Mesothelial cell of epicardium (in vitro differentiated cells): ENCODE results near the gene MAGEA8. TPM values are rescaled to one million over a fixed set of nuclear protein-coding genes. Genes with fewer than 3 reads are reported as not detected.
"Not testable (repeated sequence)": the region's sequence is repeated elsewhere in the genome, so short reads cannot be mapped to it uniquely, and the experiment has no call there.

ENCODE experiments used
- DNase-seq, 2 experiments: peaks; one replicate each; pipeline ENCODE4 v3.0.0; 2021; ENCODE audit warnings: low spot score in 2 of 2; ENCODE audit not compliant: unreplicated experiment in 2 of 2
- H3K27ac Mint-ChIP-seq: 2 replicates; pipeline ENCODE4 v1.8.0; 2021; ENCODE audit warnings: mixed read lengths
- H3K27me3 Mint-ChIP-seq: 2 replicates; pipeline ENCODE4 v1.8.0; 2021; ENCODE audit warnings: low read depth, mixed read lengths
- H3K36me3 Mint-ChIP-seq: 2 replicates; pipeline ENCODE4 v1.8.0; 2021; ENCODE audit warnings: mixed read lengths
- H3K4me1 Mint-ChIP-seq: 2 replicates; pipeline ENCODE4 v1.8.0; 2021; ENCODE audit warnings: mixed read lengths
- H3K4me3 Mint-ChIP-seq: 2 replicates; pipeline ENCODE4 v1.8.0; 2021; ENCODE audit warnings: mild to moderate bottlenecking, moderate library complexity, mixed read lengths
- H3K9me3 Mint-ChIP-seq: 2 replicates; pipeline ENCODE4 v1.8.0; 2021; ENCODE audit warnings: mixed read lengths
- total RNA-seq: library from RNA; stranded (reverse); gene quantifications from 3 replicates; pipeline ENCODE4 v1.2.1, GENCODE V29; 2021
- TF ChIP-seq, protein P1 (sequence below): fragments of 200-600 bp; sonication (generic); IDR thresholded peaks from one replicate; pipeline ENCODE4 v1.5.0; 2021; ENCODE audit warnings: antibody characterized with exemption; ENCODE audit not compliant: unreplicated experiment

MAGEA8 gene, protein sequence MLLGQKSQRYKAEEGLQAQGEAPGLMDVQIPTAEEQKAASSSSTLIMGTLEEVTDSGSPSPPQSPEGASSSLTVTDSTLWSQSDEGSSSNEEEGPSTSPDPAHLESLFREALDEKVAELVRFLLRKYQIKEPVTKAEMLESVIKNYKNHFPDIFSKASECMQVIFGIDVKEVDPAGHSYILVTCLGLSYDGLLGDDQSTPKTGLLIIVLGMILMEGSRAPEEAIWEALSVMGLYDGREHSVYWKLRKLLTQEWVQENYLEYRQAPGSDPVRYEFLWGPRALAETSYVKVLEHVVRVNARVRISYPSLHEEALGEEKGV
- not detected in 3 replicates for total RNA-seq

DNA sequence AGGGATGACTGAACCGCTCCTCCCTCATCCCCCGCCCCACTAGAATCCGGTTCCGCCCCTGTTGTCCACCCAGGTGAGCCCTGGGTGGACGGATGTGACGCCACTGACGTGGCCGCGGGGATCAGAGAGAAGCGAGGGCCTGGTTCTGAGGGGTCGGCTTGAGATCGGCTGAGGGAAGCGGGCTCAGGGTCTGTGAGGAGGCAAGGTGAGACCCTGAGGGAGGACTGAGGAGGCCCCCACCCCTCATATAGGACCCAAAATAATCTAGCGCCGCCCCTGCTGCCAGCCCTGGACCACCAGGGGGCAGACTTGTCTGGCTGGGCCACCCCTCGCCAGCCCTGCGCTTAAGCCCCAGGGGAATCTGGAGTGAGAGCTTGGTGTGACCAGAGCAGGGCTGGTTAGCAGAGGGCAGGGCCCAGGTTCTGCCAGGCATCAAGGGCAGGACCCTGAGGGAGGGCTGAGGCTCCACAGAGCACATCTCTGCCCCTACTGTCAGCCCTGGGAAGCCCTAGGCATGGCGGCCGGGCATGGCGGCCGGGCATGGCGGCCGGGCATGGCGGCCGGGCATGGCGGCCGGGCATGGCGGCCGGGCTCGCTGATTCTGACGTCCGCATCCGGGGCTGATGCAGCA, at the start of gene MAGEA8:
MAGEA8 (plus strand) TSS at position 103 of the 631 bp plus-strand sequence. CDS start 3,090 bp downstream, outside the sequence.
- TF ChIP-seq, protein P1, sequence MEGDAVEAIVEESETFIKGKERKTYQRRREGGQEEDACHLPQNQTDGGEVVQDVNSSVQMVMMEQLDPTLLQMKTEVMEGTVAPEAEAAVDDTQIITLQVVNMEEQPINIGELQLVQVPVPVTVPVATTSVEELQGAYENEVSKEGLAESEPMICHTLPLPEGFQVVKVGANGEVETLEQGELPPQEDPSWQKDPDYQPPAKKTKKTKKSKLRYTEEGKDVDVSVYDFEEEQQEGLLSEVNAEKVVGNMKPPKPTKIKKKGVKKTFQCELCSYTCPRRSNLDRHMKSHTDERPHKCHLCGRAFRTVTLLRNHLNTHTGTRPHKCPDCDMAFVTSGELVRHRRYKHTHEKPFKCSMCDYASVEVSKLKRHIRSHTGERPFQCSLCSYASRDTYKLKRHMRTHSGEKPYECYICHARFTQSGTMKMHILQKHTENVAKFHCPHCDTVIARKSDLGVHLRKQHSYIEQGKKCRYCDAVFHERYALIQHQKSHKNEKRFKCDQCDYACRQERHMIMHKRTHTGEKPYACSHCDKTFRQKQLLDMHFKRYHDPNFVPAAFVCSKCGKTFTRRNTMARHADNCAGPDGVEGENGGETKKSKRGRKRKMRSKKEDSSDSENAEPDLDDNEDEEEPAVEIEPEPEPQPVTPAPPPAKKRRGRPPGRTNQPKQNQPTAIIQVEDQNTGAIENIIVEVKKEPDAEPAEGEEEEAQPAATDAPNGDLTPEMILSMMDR = peak; percentile 20
- Mint-ChIP-seq H3K36me3 (no peaks in the 10 kb centered on the region), H3K9me3 (peaks cover 15% of the 10 kb centered on the region), H3K27me3 (no peaks in the 10 kb centered on the region), H3K4me1 (peaks cover 3% of the 10 kb centered on the region), H3K4me3 (no peak within 1 kb of the TSS), H3K27ac (no peak within 1 kb of the TSS)
- DNase-seq = no peak

DNA sequence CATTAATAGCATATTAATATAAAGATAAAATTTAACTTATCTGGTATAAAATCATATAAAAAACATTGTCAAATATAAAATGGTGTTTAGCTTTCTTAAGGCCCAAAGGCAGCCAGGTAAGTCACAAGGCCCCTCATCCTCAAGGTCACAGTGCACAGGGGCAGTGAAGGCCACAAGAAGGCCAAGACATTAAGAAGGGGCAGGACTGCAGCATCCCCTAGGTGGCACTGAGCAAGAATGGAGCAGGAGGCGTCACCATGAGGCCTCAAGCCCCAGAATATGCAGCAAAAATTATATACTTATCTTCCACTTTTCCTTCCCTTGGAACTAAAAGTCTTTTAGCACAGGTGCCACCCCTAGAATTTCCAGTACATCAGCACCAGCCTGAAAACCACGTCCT, 49.5 kb upstream of the MAGEA8 start:
- no peak overlapping the region for H3K27ac Mint-ChIP-seq
- TF ChIP-seq, protein P1 = no peak
- peaks cover 23% of the 10 kb centered on the region for H3K4me1 Mint-ChIP-seq
- peaks cover 4% of the 10 kb centered on the region for H3K9me3 Mint-ChIP-seq
- H3K4me3 Mint-ChIP-seq = no peak overlapping the region
- no peaks in the 10 kb centered on the region for H3K27me3 Mint-ChIP-seq
- no peaks in the 10 kb centered on the region for H3K36me3 Mint-ChIP-seq
- DNase-seq = no peak

DNA sequence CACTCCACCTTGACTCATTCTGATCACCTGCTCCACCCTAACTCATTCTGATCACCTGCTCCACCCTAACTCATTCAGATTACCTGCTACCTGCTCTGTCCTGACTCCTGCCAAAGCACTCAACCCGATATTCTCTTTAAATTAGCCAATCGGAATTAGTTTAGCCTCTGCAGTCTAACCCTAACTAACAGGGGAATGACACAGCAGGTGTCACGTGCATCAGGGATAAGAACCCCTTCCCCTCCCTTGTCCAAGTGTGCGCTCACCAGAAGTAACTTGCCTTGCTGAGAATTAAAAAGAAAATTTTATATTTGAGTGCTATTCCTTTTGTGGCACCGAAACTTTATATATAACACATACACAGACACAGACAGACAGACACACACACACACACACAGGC, 44.3 kb upstream of the MAGEA8 start:
- not testable (repeated sequence) for H3K4me3 Mint-ChIP-seq, DNase-seq, H3K27me3 Mint-ChIP-seq, H3K27ac Mint-ChIP-seq, H3K4me1 Mint-ChIP-seq, H3K36me3 Mint-ChIP-seq
- H3K9me3 Mint-ChIP-seq = peaks cover 26% of the 10 kb centered on the region

DNA sequence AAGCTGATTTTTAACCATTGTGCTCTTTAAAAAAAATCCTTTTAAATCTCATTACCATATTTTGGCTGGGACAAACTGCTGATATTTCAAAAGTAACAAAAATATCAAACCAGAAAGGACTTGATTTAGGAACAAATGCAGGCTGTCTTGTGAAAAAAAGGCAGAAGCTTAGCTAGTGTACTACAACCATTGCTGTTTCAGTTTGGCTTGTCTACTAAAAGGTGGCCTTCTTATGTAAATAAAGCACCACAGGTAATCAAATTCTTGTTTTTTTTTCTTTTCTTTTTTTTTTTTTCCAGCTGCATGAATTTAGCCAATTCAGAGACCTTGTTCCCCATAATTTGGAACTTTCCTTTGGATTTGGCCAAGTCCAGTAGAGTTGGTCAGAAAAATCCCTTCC, 43.8 kb upstream of the MAGEA8 start:
- Mint-ChIP-seq H3K27ac (no peak overlapping the region), H3K9me3 (peaks cover 26% of the 10 kb centered on the region)

DNA sequence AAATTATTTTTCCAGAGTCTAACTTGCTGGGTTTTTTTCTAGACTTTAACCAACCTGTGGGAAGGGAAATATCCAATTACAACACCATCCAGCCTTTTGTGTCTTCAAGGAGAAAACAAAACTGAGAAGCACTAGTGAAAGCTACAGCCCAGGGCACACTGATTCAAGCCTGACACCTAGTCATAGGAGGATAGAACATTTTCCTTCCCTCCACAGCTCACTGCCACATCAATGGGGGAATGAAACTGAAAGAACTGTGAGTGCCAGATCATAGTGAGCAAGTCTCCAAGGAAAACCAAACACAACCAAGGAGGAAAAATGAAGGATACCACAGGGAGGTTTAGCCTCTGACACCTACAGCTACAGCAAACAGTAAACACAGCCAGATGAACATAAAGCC, 43.3 kb upstream of the MAGEA8 start:
- DNase-seq = no peak
- Mint-ChIP-seq H3K4me1 (no peaks in the 10 kb centered on the region), H3K36me3 (peaks cover under 1% of the 10 kb centered on the region), H3K4me3 (no peak overlapping the region), H3K27ac (no peak overlapping the region), H3K9me3 (peaks cover 27% of the 10 kb centered on the region), H3K27me3 (no peaks in the 10 kb centered on the region)
- TF ChIP-seq, protein P1 = no peak

More for the DNA sequence above, 43.8 kb upstream of the MAGEA8 start:
- Mint-ChIP-seq H3K4me1 (no peaks in the 10 kb centered on the region), H3K4me3 (no peak overlapping the region), H3K27me3 (no peaks in the 10 kb centered on the region), H3K36me3 (no peaks in the 10 kb centered on the region)
- TF ChIP-seq, protein P1 = no peak
- no peak for DNase-seq

DNA sequence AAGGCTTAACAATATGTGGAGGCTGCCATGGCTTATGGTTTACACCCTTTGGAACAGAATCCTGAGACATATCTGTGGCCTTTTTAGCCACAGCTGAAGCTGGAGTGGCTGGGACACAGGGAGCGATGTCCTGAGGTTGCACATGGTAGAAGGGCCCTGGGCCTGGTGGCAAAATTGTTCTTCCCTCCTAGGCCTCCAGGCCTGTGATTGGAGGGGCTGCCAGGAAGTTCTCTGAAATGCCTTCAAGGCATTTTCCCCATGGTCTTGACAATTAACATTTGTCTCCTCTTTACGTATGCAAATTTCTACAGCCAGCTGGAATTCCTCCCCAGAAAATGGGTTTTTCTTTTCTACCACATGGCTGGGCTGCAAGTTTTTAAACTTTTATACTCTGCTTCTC, 39.1 kb upstream of the MAGEA8 start:
- Mint-ChIP-seq H3K9me3 (peaks cover 39% of the 10 kb centered on the region), H3K27ac (no peak overlapping the region), H3K36me3 (peaks cover 4% of the 10 kb centered on the region), H3K27me3 (no peaks in the 10 kb centered on the region), H3K4me3 (no peak overlapping the region), H3K4me1 (no peaks in the 10 kb centered on the region)
- DNase-seq = no peak
- TF ChIP-seq, protein P1 = no peak
